Measurements from ENCODE around the gene RTL10.

Gene RTL10

GRCh38 chr22:19819911-19820879 lies 34.5 kb downstream of the RTL10 start:
- no peak overlapping the region for H3K4me3 ChIP-seq (ENCODE audit: low read depth, low read length)
- H3K36me3 ChIP-seq (replicated peaks): no peaks in the 10 kb centered on the region
- H3K27ac ChIP-seq: no peak overlapping the region
- TF ChIP-seq, protein P1, sequence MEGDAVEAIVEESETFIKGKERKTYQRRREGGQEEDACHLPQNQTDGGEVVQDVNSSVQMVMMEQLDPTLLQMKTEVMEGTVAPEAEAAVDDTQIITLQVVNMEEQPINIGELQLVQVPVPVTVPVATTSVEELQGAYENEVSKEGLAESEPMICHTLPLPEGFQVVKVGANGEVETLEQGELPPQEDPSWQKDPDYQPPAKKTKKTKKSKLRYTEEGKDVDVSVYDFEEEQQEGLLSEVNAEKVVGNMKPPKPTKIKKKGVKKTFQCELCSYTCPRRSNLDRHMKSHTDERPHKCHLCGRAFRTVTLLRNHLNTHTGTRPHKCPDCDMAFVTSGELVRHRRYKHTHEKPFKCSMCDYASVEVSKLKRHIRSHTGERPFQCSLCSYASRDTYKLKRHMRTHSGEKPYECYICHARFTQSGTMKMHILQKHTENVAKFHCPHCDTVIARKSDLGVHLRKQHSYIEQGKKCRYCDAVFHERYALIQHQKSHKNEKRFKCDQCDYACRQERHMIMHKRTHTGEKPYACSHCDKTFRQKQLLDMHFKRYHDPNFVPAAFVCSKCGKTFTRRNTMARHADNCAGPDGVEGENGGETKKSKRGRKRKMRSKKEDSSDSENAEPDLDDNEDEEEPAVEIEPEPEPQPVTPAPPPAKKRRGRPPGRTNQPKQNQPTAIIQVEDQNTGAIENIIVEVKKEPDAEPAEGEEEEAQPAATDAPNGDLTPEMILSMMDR (IDR thresholded peaks at IDR 0.05; ENCODE audit: low read depth, low read length, missing control alignments): no peak
- H3K27me3 ChIP-seq (replicated peaks): no peaks in the 10 kb centered on the region
- in situ Hi-C loops (cut with HindIII; ENCODE audit: low pct_ligation_motif_present, low sequenced_read_pairs): no loop called here
- DNase-seq: no peak

GRCh38 chr22:19819208-19819910 lies 35.3 kb downstream of the RTL10 start:
- Histone ChIP-seq H3K27ac (no peak overlapping the region), H3K36me3 (replicated peaks) (no peaks in the 10 kb centered on the region), H3K27me3 (replicated peaks) (no peaks in the 10 kb centered on the region), H3K4me3 (ENCODE audit: low read depth, low read length) (no peak overlapping the region)
- in situ Hi-C loops (cut with HindIII; ENCODE audit: low pct_ligation_motif_present, low sequenced_read_pairs): no loop called here
- TF ChIP-seq, protein P1 (IDR thresholded peaks at IDR 0.05; ENCODE audit: low read depth, low read length, missing control alignments): no peak
- no peak for DNase-seq

DNA sequence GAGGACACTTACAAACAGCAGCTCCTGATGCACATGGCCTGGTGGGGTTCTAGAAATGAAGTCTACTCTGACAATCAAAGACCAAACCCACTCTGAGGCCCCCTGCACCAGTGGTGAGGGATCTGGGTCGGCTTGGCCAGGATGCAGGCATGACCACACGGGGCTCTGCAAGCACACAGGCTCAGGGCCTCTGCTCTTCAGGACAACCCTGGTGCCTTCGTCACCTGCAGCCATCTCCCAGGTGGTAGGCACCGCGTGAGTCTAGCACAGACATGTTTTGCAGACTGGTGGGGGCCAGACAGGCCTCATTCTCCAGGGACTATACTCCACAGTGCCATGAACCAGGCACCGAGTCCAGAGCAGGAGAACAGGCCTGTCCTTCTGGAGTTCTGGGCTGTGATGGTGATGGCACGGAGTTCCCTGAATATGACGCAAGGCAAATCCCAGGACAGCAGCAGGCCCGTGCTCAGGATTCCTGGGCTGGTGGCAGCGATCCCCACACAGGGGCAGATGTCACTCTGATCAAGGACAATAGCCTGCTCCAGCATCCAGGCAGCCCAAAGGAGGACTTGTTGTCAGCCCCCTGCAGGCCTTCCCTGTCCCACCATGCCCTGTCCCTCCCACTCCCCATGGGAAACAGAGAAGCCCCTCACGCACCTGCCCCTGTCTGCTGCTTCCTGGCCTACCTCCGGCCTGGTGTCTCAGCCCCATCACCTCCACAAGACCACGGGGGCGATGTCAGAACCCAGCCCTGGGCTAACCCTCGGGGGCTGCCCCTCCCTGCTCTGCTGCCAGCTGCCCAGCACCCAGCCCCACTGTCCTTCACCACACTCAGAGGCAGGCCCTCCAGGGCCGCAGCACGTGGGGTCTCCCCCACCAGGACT lies 36.1 kb downstream of the RTL10 start:
- Histone ChIP-seq H3K36me3 (replicated peaks) (no peaks in the 10 kb centered on the region), H3K4me3 (ENCODE audit: low read depth, low read length) (no peak overlapping the region), H3K27me3 (replicated peaks) (no peaks in the 10 kb centered on the region), H3K27ac (no peak overlapping the region)
- no peak for DNase-seq
- TF ChIP-seq, protein P1 (IDR thresholded peaks at IDR 0.05; ENCODE audit: low read depth, low read length, missing control alignments): no peak
- in situ Hi-C loops (cut with HindIII; ENCODE audit: low pct_ligation_motif_present, low sequenced_read_pairs): no loop called here

DNA sequence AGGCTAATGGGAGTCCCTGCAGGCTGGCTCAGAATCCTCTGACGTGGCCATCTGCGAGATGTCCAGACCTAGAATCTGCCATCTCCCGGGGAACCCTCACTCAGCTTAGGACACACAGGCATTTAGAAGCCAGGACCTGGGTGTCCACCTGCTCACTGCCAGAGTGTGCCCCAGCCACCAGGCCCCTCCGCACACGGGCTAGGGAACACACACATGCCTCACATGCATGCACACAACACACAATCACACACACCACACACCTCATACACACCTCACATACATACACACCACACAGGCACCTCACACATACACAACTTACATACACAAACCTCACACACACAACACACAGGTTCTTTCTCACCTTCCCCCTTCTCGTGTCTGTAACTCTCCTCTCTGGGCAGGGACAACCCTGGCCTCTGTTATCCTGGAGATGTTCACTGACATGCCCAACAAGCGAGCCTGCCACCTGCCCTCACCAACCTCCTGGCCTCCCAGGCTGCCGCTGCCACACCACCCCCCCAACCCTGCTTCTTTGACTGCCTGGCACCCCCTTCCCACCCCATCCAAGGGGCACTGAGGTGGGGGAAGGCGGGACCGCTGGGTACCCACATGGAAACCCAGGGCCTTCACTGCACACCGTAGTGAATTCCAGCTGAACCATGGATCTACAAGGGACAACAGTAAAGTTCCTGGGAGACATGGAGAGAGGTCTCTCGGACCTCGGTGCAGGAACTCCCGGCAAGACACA lies 38.1 kb downstream of the RTL10 start:
- TF ChIP-seq, protein P1 (IDR thresholded peaks at IDR 0.05; ENCODE audit: low read depth, low read length, missing control alignments): no peak
- H3K4me3 ChIP-seq (ENCODE audit: low read depth, low read length): no peak overlapping the region
- H3K27me3 ChIP-seq (replicated peaks): no peaks in the 10 kb centered on the region
- in situ Hi-C loops (cut with HindIII; ENCODE audit: low pct_ligation_motif_present, low sequenced_read_pairs): no loop called here
- DNase-seq: no peak
- H3K36me3 ChIP-seq (replicated peaks): no peaks in the 10 kb centered on the region
- no peak overlapping the region for H3K27ac ChIP-seq

DNA sequence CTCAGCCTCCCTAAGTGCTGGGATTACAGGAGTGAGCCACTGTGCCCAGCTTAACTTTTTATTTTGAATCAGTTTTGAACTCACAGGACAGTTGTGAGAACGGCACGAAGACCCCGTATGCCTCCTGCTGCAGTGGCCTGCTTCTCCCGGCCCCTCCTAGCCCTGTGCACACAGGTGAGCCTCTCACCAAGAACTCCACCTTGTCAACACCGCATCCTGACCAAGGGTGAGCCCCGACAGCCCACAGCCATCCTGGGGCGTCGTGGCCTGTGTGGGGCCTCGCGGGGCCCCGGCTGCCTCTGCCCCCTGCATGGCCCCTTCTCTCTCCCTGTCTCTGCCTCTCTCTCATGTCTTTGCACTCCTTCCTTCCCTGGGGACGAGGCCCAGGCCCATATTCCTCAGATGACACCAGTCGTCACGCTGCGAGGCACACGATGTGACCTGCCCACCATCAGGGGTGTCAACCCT lies 38.8 kb downstream of the RTL10 start:
- no peaks in the 10 kb centered on the region for H3K36me3 ChIP-seq (replicated peaks)
- DNase-seq: no peak
- H3K27me3 ChIP-seq (replicated peaks): no peaks in the 10 kb centered on the region
- H3K4me3 ChIP-seq (ENCODE audit: low read depth, low read length): no peak overlapping the region
- no peak overlapping the region for H3K27ac ChIP-seq
- in situ Hi-C loops (cut with HindIII; ENCODE audit: low pct_ligation_motif_present, low sequenced_read_pairs): no loop called here
- TF ChIP-seq, protein P1 (IDR thresholded peaks at IDR 0.05; ENCODE audit: low read depth, low read length, missing control alignments): no peak

All from brain microvascular endothelial cell (primary cell).